ENCODE results near the gene ITIH1. TPM values are rescaled to one million over a fixed set of nuclear protein-coding genes. Genes with fewer than 3 reads are reported as not detected.

The ITIH1 gene
- total and polyA plus RNA-seq, 9 of the 15 experiments (the other 6 are each of a cell fraction or from before 2014, with no cell fraction given): 0.31 TPM; not detected in 8

GRCh38 chr3:52771702-52772101 lies 5.7 kb upstream of the ITIH1 start (continued):
- TF ChIP-seq MBD1 (CRISPR knock-in tag; IDR thresholded peaks at IDR 0.05) (no peak), IRF2 (CRISPR knock-in tag; IDR thresholded peaks at IDR 0.05) (no peak), ZNF263 (CRISPR knock-in tag; IDR thresholded peaks at IDR 0.05; ENCODE audit: borderline replicate concordance) (no peak), ATF1 (CRISPR knock-in tag; IDR thresholded peaks at IDR 0.05) (no peak), ATF1 (tag; IDR thresholded peaks at IDR 0.05) (no peak), MXI1 (IDR thresholded peaks at IDR 0.05; ENCODE audit: low read depth, low read length) (no peak), FOSL1 (tag; conservative IDR thresholded peaks at IDR 0.05) (no peak)

- no peaks in the 10 kb centered on the region for H3K36me3 ChIP-seq (ENCODE audit: control insufficient read depth, insufficient read depth, low read length)
- no peaks in the 10 kb centered on the region for H4K20me1 ChIP-seq (replicated peaks; ENCODE audit: control insufficient read depth, insufficient read depth, low read length)
- H3K9me3 ChIP-seq (replicated peaks; ENCODE audit: control insufficient read depth, insufficient read depth, low read depth, low read length): no peaks in the 10 kb centered on the region
- DNase-seq (ENCODE audit: extremely low read depth in 1 of 4, low spot score in 3 of 4) (no peak), FAIRE-seq (no peak), ATAC-seq (no peak)
- no peak overlapping the region for H3K4me3 ChIP-seq
- peaks cover 3 to 4% of the 10 kb centered on the region in 2 experiments; a peak in 2 of 5 replicates for H3K4me1 ChIP-seq (replicated peaks in 1 of 2; ENCODE audit: control insufficient read depth in 2 of 2, insufficient read depth in 2 of 2, low read length in 2 of 2)
- intact Hi-C loops (cut with micrococcal nuclease) (no loop called here), in situ Hi-C loops (cut with MboI) (no loop called here)
- no peak overlapping the region for H3K4me2 ChIP-seq (ENCODE audit: insufficient read depth, low read length)
- no TSS peak for BruUV-seq (replicated peaks)
- ChIA-PET POLR2A (interaction anchor here (0.5 kb wide), 1 partner anchor 108 kb away, joined by 3 read pairs; no protein-coding TSS in a partner anchor), CTCF (ENCODE audit: low intra/inter-chr PET ratio) (no interaction called here)
- peaks cover 0 to 3% of the 10 kb centered on the region in 2 experiments; a peak in 1 of 5 replicates for H3K27me3 ChIP-seq (ENCODE audit: control insufficient read depth in 2 of 2, insufficient read depth in 2 of 2, low read length in 2 of 2)
- WGBS (ENCODE audit: insufficient coverage, low coverage, missing lambda C conversion rate): 84% methylated on average over 12 of the region's 13 CpGs
- no peak overlapping the region for H3K27ac ChIP-seq (ENCODE audit: extremely low read depth, low read depth, low read length)
- H3K79me2 ChIP-seq (ENCODE audit: control insufficient read depth, insufficient read depth, low read length): peaks cover 20% of the 10 kb centered on the region
- no peaks in the 10 kb centered on the region for H3K9me1 ChIP-seq (ENCODE audit: control insufficient read depth, insufficient read depth, low read length)
- no peak overlapping the region for H3K9ac ChIP-seq (ENCODE audit: insufficient read depth in 1 of 2, low read depth in 2 of 2, low read length in 2 of 2)
- no peak overlapping the region for H2AFZ ChIP-seq (ENCODE audit: low read depth, low read length)
- TF ChIP-seq CLOCK (CRISPR knock-in tag; IDR thresholded peaks at IDR 0.05; ENCODE audit: borderline replicate concordance) (no peak), SREBF1 (IDR thresholded peaks at IDR 0.05; ENCODE audit: borderline replicate concordance, low read depth, low read length) (no peak), ZFP1 (CRISPR knock-in tag; IDR thresholded peaks at IDR 0.05) (no peak), TBL1XR1 (IDR thresholded peaks at IDR 0.05; ENCODE audit: low read length in 2 of 2) (no peak), MNT (conservative IDR thresholded peaks at IDR 0.05) (no peak), ZNF586 (CRISPR knock-in tag; conservative IDR thresholded peaks at IDR 0.05) (no peak)
Measured at GRCh38 chr3:52773361-52774065, 3.9 kb upstream of the ITIH1 start.
